DND-41 (cell line): ENCODE results near the gene PPIP5K2.

ENCODE experiments used
- ATAC-seq: fragments of 200-7000 bp; cut with Tn5 transposase; 3 replicates; pipeline ENCODE4 v1.9.1; 2021; ENCODE audit warnings: low read depth; ENCODE audit not compliant: insufficient read depth
- DNase-seq: peaks from one replicate; pipeline ENCODE4 v3.0.0-alpha.2; 2020
- H2AFZ ChIP-seq: 2 replicates; pipeline ENCODE4 v1.6.0; 2012; ENCODE audit warnings: low read depth, low read length
- H3K27ac ChIP-seq: 2 replicates; pipeline ENCODE4 v1.5.1; 2012; ENCODE audit warnings: low read length, inconsistent platforms
- H3K27me3 ChIP-seq: fragments of 200-600 bp; sonication (generic); 2 replicates; pipeline ENCODE4 v1.6.0; 2012; ENCODE audit warnings: low read length, mild to moderate bottlenecking, inconsistent platforms; ENCODE audit not compliant: insufficient read depth, poor library complexity
- H3K36me3 ChIP-seq: 2 replicates; pipeline ENCODE4 v1.5.1; 2012; ENCODE audit warnings: low read length, inconsistent platforms; ENCODE audit not compliant: insufficient read depth
- H3K4me1 ChIP-seq: 2 replicates; pipeline ENCODE4 v1.5.1; 2012; ENCODE audit warnings: mild to moderate bottlenecking, low read length; ENCODE audit not compliant: insufficient read depth
- H3K4me2 ChIP-seq: 2 replicates; pipeline ENCODE4 v1.6.0; 2012; ENCODE audit warnings: mild to moderate bottlenecking, moderate library complexity, low read length, inconsistent platforms; ENCODE audit not compliant: insufficient read depth
- H3K4me3 ChIP-seq, 2 experiments: fragments of 200-600 bp in 1 of 2; shearing (Covaris generic) in 1 of 2; 2 replicates each; pipeline ENCODE4 v1.5.1; 2012 to 2016; ENCODE audit warnings: inconsistent platforms in 2 of 2, low read length in 2 of 2, mild to moderate bottlenecking in 2 of 2, low read depth in 1 of 2, moderate library complexity in 1 of 2
- H3K79me2 ChIP-seq: 2 replicates; pipeline ENCODE4 v1.6.0; 2012; ENCODE audit warnings: low read length, inconsistent platforms; ENCODE audit not compliant: insufficient read depth
- H3K9ac ChIP-seq: 2 replicates; pipeline ENCODE4 v1.6.0; 2012; ENCODE audit warnings: low read depth, mild to moderate bottlenecking, inconsistent platforms, low read length, moderate library complexity
- H3K9me3 ChIP-seq: 2 replicates; pipeline ENCODE4 v1.5.1; 2012; ENCODE audit warnings: low read length, moderate library complexity, mild to moderate bottlenecking, inconsistent platforms; ENCODE audit not compliant: insufficient read depth, severe bottlenecking
- H4K20me1 ChIP-seq: 2 replicates; pipeline ENCODE4 v1.6.0; 2012; ENCODE audit warnings: low read length; ENCODE audit not compliant: insufficient read depth
- CTCF ChIP-seq: IDR thresholded peaks from 2 replicates; pipeline ENCODE4 v1.5.1; 2012; ENCODE audit warnings: borderline replicate concordance, low read length, moderate library complexity, mild to moderate bottlenecking; ENCODE audit not compliant: poor library complexity, severe bottlenecking; ENCODE audit errors: extremely low read depth
- EZH2 ChIP-seq: IDR thresholded peaks from 3 replicates; pipeline ENCODE4 v1.6.1; 2012; ENCODE audit warnings: borderline replicate concordance, low read depth, mild to moderate bottlenecking, moderate library complexity, low read length, inconsistent platforms; ENCODE audit not compliant: severe bottlenecking

The PPIP5K2 gene

GRCh38 chr5:103232393-103232999, 112.4 kb downstream of the PPIP5K2 start:
- peak; percentile 80 for TF ChIP-seq CTCF
- TF ChIP-seq EZH2, result no peak
- no peak for DNase-seq

GRCh38 chr5:103234239-103234975, 114.3 kb downstream of the PPIP5K2 start:
- Histone ChIP-seq H3K4me1 (no peaks in the 10 kb centered on the region), H3K36me3 (no peaks in the 10 kb centered on the region), H3K27me3 (no peaks in the 10 kb centered on the region), H3K9me3 (peaks cover 7% of the 10 kb centered on the region), H4K20me1 (no peaks in the 10 kb centered on the region), H3K9ac (no peak overlapping the region), H3K4me3 (no peak overlapping the region), H3K4me2 (no peak overlapping the region), H2AFZ (no peak overlapping the region), H3K79me2 (no peaks in the 10 kb centered on the region), H3K27ac (no peak overlapping the region)
- no peak for DNase-seq
- TF ChIP-seq CTCF, result no peak
- no peak for ATAC-seq

More at GRCh38 chr5:103232393-103232999, 112.4 kb downstream of the PPIP5K2 start:
- H3K4me1 ChIP-seq, result no peaks in the 10 kb centered on the region
- H3K27me3 ChIP-seq, result no peaks in the 10 kb centered on the region
- H4K20me1 ChIP-seq, result no peaks in the 10 kb centered on the region
- H3K27ac ChIP-seq, result no peak overlapping the region
- no peaks in the 10 kb centered on the region for H3K9me3 ChIP-seq
- H3K4me2 ChIP-seq, result no peak overlapping the region
- no peak overlapping the region for H3K9ac ChIP-seq
- H3K79me2 ChIP-seq, result no peaks in the 10 kb centered on the region
- no peaks in the 10 kb centered on the region for H3K36me3 ChIP-seq
- ATAC-seq, result peak; percentile 97
- H2AFZ ChIP-seq, result no peak overlapping the region
- H3K4me3 ChIP-seq, result no peak overlapping the region

GRCh38 chr5:103235891-103236290, 115.8 kb downstream of the PPIP5K2 start:
- no peak for ATAC-seq
- H2AFZ ChIP-seq, result no peak overlapping the region

More at GRCh38 chr5:103235891-103236290, 115.8 kb downstream of the PPIP5K2 start:
- H3K27ac ChIP-seq, result no peak overlapping the region
- no peaks in the 10 kb centered on the region for H3K36me3 ChIP-seq
- TF ChIP-seq EZH2 (no peak), CTCF (no peak)
- H3K27me3 ChIP-seq, result no peaks in the 10 kb centered on the region
- peaks cover 12% of the 10 kb centered on the region for H3K9me3 ChIP-seq
- no peaks in the 10 kb centered on the region for H3K4me1 ChIP-seq
- H3K9ac ChIP-seq, result no peak overlapping the region
- H3K4me2 ChIP-seq, result no peak overlapping the region
- no peaks in the 10 kb centered on the region for H3K79me2 ChIP-seq
- H3K4me3 ChIP-seq, result no peak overlapping the region
- no peaks in the 10 kb centered on the region for H4K20me1 ChIP-seq
- DNase-seq, result no peak
